ENCODE results near the gene PIK3R6. TPM values are rescaled to one million over a fixed set of nuclear protein-coding genes. Genes with fewer than 3 reads are reported as not detected.

Gene PIK3R6
- total and polyA plus RNA-seq, 2 of the 13 experiments (the other 11 are each of a cell fraction or from before 2014, with no cell fraction given) = not detected

- BruUV-seq (replicated peaks) = no TSS peak
- Histone ChIP-seq H3K36me3 (replicated peaks in 1 of 2; ENCODE audit: control insufficient read depth in 1 of 2, insufficient read depth in 2 of 2, low read length in 2 of 2) (no peaks in the 10 kb centered on the region), H3K79me2 (ENCODE audit: insufficient read depth, low read length) (no peaks in the 10 kb centered on the region), H2AFZ (ENCODE audit: low read length) (no peak overlapping the region), H3K27ac (ENCODE audit: extremely low read length, insufficient read depth, low read length) (no peak overlapping the region), H3K4me2 (ENCODE audit: low read depth, low read length) (no peak overlapping the region), H4K20me1 (ENCODE audit: insufficient read depth, low read length) (no peaks in the 10 kb centered on the region), H3K9ac (ENCODE audit: insufficient read depth, low read depth, low read length) (no peak overlapping the region), H3K4me3 (replicated peaks in 1 of 3; ENCODE audit: insufficient read depth in 1 of 3, low read depth in 2 of 3, low read length in 3 of 3) (no peak overlapping the region), H3K9me3 (ENCODE audit: low read length) (no peaks in the 10 kb centered on the region), H3K4me1 (ENCODE audit: insufficient read depth, low read length) (no peaks in the 10 kb centered on the region), H3K27me3 (ENCODE audit: control insufficient read depth in 1 of 2, insufficient read depth in 2 of 2, low read length in 2 of 2) (peaks cover 1 to 5% of the 10 kb centered on the region in 2 experiments; a peak in 1 of 5 replicates)
- ChIA-PET CTCF (ENCODE audit: low intra/inter-chr PET ratio, low total read pairs) (no interaction called here), POLR2A (no interaction called here)
- DNase-seq (ENCODE audit: low spot score) (no peak), ATAC-seq (no peak), FAIRE-seq (no peak)
- TF ChIP-seq ELF4 (CRISPR knock-in tag; IDR thresholded peaks at IDR 0.05; ENCODE audit: borderline replicate concordance) (no peak), ZNF772 (CRISPR knock-in tag; IDR thresholded peaks at IDR 0.05) (no peak), RELA (CRISPR knock-in tag; IDR thresholded peaks at IDR 0.05) (no peak), IKZF5 (CRISPR knock-in tag; IDR thresholded peaks at IDR 0.05) (no peak), KDM1A (CRISPR knock-in tag; IDR thresholded peaks at IDR 0.05) (no peak)
- in situ Hi-C loops (cut with HindIII; ENCODE audit: extremely low pct_ligation_motif_present, low pct_unique_long_range_greater_than_20kb) (no loop called here), intact Hi-C loops (cut with micrococcal nuclease; ENCODE audit: unreplicated experiment) (no loop called here)
These were observed 91.2 kb downstream of the PIK3R6 start for GRCh38 chr17:8776248-8776647.

DNA sequence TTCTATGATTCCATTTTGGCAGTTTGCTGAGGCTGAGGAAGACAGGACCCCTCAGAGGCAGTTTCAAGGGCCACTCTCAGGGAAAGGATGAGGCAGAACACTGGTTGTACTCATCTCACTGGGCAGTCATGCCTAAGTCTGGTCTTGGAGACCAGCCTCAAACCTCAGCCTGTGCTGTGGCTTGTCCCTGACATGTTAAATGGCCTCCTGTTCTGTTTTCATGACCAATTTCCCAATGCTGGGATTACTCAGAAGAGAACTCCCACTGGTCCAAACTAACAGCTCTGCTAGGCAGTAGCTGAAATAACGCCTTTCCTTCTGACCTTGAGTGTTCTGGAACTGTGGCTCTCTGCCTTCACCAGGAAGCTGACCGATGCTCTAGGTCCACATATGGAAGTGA, 100.7 kb downstream of the PIK3R6 start:
- POLR2A ChIA-PET = no interaction called here
- no peaks in the 10 kb centered on the region for H3K4me1 ChIP-seq (ENCODE audit: insufficient read depth, low read length)
- ATAC-seq (no peak), DNase-seq (ENCODE audit: low spot score) (no peak), FAIRE-seq (no peak)
- H2AFZ ChIP-seq (ENCODE audit: low read length) = no peak overlapping the region
- no peak overlapping the region for H3K4me3 ChIP-seq (replicated peaks in 1 of 3; ENCODE audit: insufficient read depth in 1 of 3, low read depth in 2 of 3, low read length in 3 of 3)
- no peak overlapping the region for H3K9ac ChIP-seq (ENCODE audit: insufficient read depth, low read depth, low read length)
- intact Hi-C loops (cut with micrococcal nuclease; ENCODE audit: unreplicated experiment) = no loop called here
- no peaks in the 10 kb centered on the region for H3K9me3 ChIP-seq (ENCODE audit: low read length)
- H3K36me3 ChIP-seq (replicated peaks in 1 of 2; ENCODE audit: control insufficient read depth in 1 of 2, insufficient read depth in 2 of 2, low read length in 2 of 2) = no peaks in the 10 kb centered on the region
- no peaks in the 10 kb centered on the region for H3K79me2 ChIP-seq (ENCODE audit: insufficient read depth, low read length)
- H3K4me2 ChIP-seq (ENCODE audit: low read depth, low read length) = no peak overlapping the region
- no peaks in the 10 kb centered on the region for H4K20me1 ChIP-seq (ENCODE audit: insufficient read depth, low read length)
- TF ChIP-seq HNRNPH1 (optimal IDR thresholded peaks at IDR 0.05; ENCODE audit: low read depth, low read length) (no peak), MED1 (CRISPR knock-in tag; IDR thresholded peaks at IDR 0.05) (no peak)
- TF ChIP-seq, protein P1, sequence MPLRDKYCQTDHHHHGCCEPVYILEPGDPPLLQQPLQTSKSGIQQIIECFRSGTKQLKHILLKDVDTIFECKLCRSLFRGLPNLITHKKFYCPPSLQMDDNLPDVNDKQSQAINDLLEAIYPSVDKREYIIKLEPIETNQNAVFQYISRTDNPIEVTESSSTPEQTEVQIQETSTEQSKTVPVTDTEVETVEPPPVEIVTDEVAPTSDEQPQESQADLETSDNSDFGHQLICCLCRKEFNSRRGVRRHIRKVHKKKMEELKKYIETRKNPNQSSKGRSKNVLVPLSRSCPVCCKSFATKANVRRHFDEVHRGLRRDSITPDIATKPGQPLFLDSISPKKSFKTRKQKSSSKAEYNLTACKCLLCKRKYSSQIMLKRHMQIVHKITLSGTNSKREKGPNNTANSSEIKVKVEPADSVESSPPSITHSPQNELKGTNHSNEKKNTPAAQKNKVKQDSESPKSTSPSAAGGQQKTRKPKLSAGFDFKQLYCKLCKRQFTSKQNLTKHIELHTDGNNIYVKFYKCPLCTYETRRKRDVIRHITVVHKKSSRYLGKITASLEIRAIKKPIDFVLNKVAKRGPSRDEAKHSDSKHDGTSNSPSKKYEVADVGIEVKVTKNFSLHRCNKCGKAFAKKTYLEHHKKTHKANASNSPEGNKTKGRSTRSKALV (CRISPR knock-in tag; IDR thresholded peaks at IDR 0.05) = no peak
- BruUV-seq (replicated peaks) = no TSS peak
- H3K27ac ChIP-seq (ENCODE audit: extremely low read length, insufficient read depth, low read length) = no peak overlapping the region
- in situ Hi-C loops (cut with HindIII; ENCODE audit: extremely low pct_ligation_motif_present, low pct_unique_long_range_greater_than_20kb) = no loop called here
- CTCF ChIA-PET (ENCODE audit: low intra/inter-chr PET ratio, low total read pairs) = no interaction called here
- H3K27me3 ChIP-seq (ENCODE audit: control insufficient read depth in 1 of 2, insufficient read depth in 2 of 2, low read length in 2 of 2) = peaks cover 0 to 33% of the 10 kb centered on the region in 2 experiments; a peak in 4 of 5 replicates
- WGBS (ENCODE audit: low lambda C conversion rate) = 33% methylated on average over 1 of the region's 2 CpGs

All from HepG2 (cell line).